Activated CD4-positive, CD25-positive, alpha-beta regulatory T cell treated with anti-CD3 and anti-CD28 coated beads, Interleukin-2, amount 50 U/mL, for 24 hours (primary cell): Measurements from ENCODE around the gene MSMP.

Source experiments
- ATAC-seq, 2 donors: fragments of 150-1000 bp; cut with Tn5 transposase; one replicate each; pipeline ENCODE4 v1.10.0; 2021; ENCODE audit warnings: mild to moderate bottlenecking in 1 of 2, moderate library complexity in 1 of 2

The MSMP gene

DNA sequence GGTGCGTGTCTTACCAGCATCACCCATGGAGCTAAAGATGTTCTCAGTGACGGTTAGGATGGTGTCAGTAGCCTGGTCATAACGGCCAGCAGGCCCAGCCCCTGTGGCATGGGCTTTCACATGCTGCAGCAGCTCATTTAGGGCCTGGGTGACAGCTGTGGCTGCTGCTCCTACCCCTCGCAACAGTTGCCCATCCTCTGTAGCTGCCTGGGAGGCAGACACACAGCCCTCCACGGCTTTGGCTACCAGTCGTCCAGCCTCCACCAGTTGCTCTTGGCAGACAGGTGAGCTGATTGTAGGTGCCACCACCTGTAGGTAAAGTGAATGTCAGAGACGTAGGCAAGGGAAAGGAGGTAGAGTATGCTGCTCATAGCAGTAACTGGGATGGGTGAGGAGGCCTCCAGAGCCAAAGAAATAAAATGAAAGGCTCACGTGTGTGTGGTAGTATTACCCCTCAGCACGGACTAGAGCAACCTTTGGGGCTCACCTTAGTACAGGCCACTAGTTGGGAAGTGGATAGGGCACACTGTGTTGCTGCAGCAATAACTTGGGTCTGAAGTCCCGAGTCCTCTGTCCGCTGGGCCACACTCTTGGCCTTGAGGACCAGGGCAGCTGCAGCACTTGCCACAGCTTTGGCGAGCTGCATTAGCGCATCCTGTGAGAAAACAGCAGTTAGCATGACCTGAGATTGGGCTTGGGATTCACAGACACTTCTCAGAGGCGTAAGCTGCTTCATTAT, 36.8 kb downstream of the MSMP start:
- ATAC-seq: no peak

DNA sequence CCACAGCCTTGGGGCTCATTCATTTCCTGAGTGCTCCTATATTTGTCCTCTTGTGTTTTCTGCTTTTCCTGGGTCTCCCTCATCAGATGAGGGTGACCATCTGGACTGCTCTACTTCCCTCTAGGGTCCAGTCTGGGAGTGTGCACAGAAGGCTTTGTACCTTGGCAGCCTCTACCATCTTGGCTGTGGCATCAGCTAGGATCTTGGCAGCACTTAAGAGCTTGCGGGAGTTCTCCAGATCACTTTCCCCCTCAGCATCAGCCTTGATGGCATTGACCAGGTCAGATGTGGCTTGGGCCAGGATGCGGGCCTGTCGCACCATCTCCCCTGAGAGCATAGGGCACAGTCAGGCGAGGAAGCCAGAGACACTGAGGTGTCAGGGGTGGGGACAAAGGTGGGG, 37.8 kb downstream of the MSMP start:
- no peak for ATAC-seq

DNA sequence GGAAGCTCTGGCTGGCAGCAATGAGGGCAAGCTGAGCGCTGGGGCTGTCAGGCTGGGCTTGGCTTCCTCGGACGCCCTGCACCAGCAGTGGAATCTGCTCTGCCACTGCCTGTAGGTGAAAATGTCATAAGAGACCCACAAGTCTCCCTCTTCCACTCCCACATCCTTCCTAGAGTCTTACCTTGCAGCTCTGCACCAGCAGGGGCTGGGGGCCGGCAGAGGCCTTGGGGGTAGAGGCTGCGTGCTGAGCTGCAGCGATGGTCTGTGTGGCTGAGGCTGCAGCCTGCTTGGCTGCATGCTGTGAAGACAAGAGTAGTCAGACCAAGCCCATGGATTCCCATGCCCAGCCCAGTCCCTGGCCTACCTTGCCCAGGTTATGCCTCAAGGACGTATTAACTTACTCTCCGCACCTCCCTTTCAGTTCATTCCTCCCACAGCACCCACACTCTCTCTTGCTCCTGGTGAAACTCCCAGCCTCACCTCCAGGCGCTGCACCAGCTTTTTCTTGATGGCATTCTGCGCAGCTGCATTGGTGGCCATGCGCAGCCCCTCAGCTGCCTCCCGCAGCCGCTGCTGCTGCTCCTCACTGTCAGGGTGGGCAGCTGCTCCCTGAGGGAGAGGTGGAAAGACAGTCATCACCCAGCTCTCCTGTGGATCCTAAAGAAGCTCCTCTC, 39.4 kb downstream of the MSMP start:
- ATAC-seq: no peak

DNA sequence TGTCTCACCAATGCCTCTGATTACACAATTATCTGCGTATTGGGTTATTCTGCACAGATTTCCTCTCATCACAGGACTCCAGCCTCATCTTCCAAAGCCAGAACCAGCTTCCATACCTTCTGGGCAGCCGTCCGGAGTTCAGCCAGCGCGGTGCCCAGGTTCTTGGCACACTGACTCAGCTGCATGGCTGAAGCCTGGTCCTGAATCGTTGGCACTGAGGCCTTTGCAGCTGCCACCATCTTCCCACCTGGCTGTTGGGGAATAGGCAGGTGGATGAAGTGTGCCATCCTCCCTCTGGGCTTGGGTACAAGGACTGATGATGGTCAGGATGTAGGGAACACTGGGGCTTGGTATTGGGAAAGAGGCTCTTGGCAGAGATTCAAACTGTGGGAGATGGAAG, 40.0 kb downstream of the MSMP start:
- no peak for ATAC-seq

DNA sequence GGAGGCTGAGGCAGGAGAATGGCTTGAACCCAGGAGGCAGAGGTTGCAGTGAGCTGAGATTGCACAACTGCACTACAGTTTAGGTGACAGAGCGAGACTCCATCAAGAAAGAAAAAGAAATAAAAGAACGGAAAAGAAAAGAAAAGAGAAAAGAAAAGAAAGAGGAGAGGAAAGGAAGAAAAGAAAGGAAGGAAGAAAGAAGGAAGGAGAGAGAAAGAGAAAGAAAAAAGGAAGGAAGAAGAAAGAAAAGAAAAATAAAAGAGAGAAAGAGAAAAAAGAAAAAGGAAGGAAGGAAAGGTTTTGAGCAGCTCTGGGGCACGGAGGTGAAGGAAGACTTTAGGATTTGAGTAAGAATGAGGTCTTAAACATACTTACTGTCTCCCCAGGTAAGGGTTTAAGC, 40.5 kb downstream of the MSMP start:
- no peak for ATAC-seq

DNA sequence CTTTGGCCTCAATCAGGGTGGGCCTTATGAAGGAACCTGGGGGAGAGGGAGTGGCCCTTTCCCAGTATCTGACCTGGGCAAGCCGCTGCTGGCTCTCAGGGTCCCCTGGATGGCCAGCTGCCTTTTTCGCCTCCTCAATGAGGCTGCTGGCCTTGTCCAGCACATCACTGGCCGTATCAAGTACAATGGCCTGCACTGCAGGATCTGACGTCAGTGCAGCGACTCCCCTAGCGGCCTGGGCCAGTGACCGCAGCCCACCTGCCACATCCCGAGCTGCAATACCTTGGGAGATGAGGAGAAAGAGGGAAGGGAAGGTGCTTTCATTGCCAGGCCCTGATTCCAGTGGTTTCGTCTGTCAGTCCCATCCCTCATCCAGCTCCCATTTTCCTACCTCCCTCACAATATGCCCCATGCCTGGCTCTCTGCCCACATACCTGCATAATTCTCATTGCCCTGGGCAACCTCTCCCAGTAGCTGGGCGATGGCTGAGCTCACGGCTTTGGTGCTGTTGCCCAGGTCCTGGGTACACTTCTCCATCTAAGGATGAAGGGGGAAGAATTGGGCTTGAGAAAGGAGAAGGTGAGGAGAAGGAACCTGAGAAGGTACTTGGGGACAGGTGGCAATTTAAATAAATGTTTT, 41.2 kb downstream of the MSMP start:
- no peak for ATAC-seq

DNA sequence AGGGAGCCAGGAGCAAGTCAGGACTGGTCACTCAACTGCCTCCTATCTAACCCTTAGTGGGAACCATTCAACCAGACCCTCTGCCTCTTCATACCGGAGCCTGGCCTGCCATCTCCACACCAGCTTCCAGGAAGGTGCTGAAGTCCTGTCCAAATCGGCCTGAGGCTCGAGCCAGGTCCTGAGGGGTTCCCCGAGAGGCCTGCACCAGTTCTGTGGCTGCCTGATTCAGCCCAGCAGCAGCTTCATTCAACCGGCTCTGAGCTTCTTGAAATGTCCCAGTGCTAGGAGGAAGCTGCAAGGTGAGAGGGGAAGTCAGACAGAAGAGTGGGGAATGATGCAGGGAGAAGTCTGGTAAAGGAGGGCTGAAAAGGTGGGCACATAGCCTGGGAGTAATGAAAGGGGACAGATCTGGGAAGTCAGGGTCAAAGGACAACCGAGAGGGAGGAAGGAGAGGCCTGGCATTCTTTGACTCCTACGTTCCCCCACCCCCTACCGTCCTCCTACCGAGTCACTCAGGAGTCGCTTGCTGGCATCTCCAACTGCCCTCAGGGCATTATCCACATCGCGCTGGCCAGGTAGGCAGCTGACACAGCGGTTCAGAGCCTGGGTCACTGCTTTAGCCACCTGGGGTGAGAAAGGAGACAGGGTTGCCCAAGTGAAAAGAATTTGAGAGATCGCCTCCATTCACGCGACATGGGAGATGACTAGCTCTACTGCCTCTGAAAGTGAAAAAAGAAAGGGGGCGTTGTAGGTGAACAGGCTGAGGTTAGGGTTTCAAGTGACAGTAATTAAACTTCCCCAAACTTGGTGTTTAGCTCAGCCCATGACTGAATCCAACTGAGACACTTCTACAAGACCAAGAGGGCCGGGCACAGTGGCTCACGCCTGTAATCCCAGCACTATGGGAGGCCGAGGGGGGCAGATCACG, 42.3 kb downstream of the MSMP start:
- ATAC-seq: no peak

DNA sequence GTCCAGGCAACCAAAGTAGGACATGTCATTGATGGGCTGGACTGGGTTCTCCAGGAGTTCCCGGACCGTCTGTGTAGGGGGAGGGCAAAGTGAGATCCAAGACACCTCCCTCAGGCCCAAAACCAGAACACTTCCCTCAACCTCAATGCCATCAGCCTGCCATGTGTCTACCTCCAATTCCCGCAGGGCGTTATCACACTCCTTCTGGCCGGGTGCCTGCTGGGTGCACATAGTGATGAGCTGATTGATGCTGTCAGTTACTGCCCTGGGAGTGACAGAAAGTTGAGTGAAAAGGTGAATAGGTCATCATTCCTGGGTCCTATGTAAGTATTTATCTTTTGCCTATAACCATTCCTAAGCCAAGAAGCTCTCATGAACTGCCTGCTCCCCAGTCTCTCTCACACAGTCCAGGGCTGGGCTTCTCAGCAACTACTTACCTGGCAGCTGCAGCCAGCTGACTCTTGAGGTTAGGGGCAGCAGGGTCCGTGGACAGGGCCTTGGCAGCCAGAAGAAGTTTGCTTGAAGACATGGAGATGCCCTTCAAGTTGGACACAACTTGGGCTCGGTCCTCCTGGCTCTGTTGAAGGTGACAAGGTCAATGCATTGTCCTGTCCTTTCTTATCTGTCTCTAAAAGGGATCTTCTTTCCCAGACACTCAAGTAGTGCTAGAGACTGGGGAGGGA, 43.1 kb downstream of the MSMP start:
- ATAC-seq: no peak

DNA sequence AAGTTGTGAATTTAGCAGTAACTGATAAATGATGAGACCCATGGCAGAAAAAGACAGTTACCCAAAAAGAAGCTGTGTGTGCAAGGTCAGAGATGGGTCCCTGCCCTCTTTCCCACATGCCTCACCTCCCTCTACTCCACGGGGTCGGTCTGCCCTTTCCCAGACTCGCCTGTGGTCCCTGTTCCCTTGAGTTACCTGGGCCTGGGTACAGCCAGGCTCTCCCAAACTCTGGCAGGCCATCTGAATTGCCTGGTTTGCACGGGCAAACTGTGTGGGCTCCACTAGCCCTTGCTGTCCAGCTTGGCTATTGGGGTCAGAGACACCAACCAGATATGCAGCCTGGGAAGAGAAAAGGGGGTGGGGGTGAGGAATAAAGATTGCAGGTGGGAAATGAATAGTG, 45.9 kb downstream of the MSMP start:
- ATAC-seq: no peak

DNA sequence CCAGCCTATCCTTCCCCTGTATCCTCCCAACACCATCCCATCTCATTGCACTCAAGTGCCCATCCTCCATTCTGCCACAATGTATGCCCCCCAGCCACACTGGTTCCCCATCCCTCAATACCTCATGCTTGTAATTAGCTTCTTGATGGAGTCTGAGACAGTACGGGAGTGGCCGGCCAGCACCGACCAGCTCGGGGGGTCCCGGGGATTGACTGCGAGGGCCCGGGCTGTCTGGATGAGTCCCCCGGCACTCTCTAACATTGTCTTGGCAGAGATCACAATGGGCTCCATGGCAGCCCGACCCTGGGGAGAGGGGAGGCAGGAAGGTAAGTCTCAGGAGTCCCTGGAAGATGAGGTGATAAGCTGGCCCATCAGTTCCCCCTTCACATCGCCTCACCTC, 47.1 kb downstream of the MSMP start:
- no peak for ATAC-seq

DNA sequence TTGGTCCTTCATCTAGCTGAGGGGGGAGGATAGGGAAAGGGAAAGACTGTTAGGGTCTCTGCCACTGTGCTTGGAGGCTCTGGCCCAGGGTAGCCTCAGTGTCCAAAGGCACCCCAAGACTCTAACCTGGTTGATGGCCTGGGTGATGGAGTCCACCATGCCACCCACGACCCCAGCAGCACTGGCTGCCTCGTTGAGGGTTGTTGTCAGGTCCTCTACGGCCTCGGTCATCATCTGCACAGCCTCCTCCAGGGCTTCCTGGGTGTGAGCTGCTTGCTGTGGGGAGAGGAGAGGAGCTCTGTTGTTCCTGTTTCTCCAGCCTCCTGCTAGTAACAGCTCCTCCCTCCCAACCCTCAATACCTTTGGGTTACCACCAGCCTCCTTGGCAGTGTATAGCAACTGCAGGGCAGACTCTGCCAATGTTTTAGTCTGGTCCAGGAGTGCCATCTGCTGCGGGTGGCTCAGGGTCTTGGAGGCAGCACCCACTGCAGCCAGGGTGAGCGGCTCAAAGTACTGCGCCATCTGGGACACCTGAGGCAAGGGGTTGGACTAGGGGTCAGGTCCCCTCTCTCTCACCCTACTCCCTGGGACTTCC, 48.1 kb downstream of the MSMP start:
- no peak for ATAC-seq

DNA sequence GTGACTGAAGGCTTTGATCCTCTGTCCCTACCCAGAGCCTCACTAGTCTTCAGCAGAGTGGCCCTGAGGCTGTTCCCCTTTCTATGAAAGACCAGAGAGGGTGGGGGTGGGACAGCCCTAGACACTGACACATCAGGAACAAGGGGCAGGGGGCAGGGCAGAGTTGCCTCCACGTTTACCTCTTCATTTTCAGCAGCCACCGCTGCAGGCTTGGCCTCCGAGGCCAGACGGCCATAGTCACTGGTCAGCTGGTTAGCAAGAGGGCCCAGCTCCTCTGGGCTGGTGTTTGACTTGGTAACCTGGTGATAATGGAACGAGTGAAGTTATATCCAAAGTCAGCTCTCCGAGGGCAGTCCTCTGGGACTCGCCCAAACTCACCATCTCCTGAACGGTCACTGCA, 48.7 kb downstream of the MSMP start:
- ATAC-seq: no peak

DNA sequence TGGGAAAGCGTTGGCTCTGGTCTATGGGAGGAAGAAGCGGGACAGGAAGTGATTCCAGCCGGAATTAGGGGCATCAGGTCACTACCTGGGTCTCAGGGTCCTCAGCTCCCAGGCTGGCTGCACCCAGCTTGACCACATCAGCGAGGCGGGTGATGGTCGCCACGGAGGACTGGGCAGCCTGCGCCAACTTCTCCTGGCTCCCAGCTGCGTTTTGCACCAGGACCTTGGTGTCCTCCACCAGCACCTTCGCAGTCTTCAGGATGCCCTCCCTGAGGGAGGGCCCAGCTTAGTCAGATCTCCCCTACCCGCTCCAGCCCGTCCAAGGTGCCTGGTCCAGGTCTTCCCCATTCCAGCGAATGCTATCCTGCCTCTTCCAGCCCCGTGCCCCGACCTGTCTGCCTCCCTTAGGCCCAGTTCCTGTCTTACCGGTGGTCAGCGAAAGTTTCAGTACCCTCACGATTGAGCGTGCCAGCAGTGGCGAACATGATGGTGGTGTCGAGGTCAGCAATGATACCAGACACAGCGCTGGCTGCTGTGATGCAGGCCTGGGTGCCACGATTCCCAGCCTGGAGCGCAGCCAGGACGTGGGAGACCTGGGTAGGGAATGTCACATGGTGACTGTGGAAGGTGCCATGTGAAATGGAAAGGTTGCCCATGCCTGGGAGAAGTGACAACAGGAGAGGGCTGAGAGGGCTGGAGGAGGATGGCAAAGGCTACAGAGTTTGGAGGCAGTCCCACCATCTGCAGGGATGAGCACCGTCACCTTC, 50.0 kb downstream of the MSMP start:
- no peak for ATAC-seq
